HAP-1 (cell line): ENCODE results near the gene IL36B.

ENCODE experiments used
- DNase-seq, 2 experiments: peaks; one replicate each; pipeline ENCODE4 v3.0.0-alpha.2; 2016 to 2020; ENCODE audit warnings: low spot score in 2 of 2
- H3K27me3 ChIP-seq: fragments of 250-450 bp; sonication (Bioruptor Pico); 2 replicates; pipeline ENCODE4 v1.5.1; 2020; ENCODE audit warnings: low read depth, mild to moderate bottlenecking, moderate library complexity
- H3K36me3 ChIP-seq: fragments of 250-450 bp; sonication (Bioruptor Pico); replicated peaks from 2 replicates; pipeline ENCODE4 v1.5.1; 2020; ENCODE audit warnings: mild to moderate bottlenecking
- H3K4me1 ChIP-seq: fragments of 250-450 bp; sonication (Bioruptor Pico); 2 replicates; pipeline ENCODE4 v1.5.1; 2020; ENCODE audit warnings: mild to moderate bottlenecking
- H3K4me3 ChIP-seq: fragments of 250-450 bp; sonication (Bioruptor Pico); 2 replicates; pipeline ENCODE4 v1.5.1; 2020; ENCODE audit warnings: mild to moderate bottlenecking, moderate library complexity
- H3K9me3 ChIP-seq: fragments of 250-450 bp; sonication (Bioruptor Pico); 2 replicates; pipeline ENCODE4 v1.5.1; 2020; ENCODE audit warnings: mild to moderate bottlenecking, moderate library complexity
- in situ Hi-C: fragments of 300-500 bp; cut with MboI; formaldehyde crosslinking; loops from 3 replicates; pipeline ENCODE4 v1.14.3; 2020; ENCODE audit warnings: low sequenced_read_pairs, inconsistent platforms, mixed read lengths

Gene IL36B

DNA sequence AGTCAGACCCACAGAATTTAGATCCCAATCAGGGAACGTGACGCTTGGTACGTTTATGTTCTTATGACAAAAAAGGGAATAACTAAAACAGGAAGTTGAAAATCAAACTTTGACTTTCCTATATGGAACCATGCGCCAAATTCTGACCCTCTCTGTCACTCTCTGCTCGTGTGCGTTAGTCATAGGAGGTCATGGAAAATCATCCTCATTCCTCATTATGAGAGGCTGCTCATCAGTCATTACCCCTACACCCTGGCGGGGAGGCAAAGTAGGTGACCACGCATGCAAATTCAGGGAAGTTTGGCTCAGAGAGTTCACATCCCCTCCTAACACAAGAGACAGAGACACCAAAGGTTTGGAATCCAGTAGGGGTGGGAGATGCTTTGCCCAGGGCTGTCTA lies 30.6 kb upstream of the IL36B start:
- H3K27me3 ChIP-seq = no peaks in the 10 kb centered on the region
- no peak for DNase-seq
- H3K36me3 ChIP-seq = no peaks in the 10 kb centered on the region
- in situ Hi-C loops = no loop called here
- no peak overlapping the region for H3K4me3 ChIP-seq
- no peaks in the 10 kb centered on the region for H3K4me1 ChIP-seq
- H3K9me3 ChIP-seq = no peaks in the 10 kb centered on the region

DNA sequence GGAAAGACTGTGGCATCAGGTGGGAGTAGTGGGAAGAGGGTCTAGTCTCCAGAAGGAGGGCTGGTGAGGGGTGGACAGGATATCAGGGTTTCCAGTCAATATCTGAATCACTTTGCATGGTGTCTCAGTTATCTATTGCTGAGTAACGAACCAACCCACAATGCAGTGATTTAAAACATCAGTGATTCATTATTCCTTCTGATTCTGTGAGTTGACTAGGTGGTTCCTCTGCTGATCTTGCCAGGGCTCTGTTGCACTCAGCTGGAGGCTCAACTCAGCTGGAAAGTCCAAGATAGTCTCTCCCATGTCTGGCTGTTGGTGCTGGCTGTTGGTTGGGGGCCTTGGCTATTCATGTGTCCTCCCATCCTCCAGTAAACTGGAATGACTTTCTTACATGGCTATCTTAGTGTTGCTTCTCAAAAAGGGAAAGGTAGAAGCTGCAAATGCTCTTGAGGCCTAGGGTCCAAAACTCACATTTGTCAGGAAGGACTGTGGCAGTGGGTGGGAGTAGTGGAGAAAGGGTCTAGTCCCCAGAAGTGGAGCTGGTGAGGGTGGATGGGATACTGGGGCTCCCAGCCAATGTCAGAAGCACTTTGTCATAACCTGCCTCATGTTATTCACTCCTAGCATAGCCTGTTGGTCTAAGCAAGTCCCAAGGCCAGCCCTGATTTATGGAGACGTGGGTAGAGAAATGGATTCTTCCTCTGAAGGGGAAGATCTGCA lies 29.0 kb upstream of the IL36B start:
- DNase-seq = no peak
- no peaks in the 10 kb centered on the region for H3K27me3 ChIP-seq
- in situ Hi-C loops = no loop called here
- no peaks in the 10 kb centered on the region for H3K9me3 ChIP-seq
- H3K4me1 ChIP-seq = no peaks in the 10 kb centered on the region
- H3K36me3 ChIP-seq = no peaks in the 10 kb centered on the region
- H3K4me3 ChIP-seq = no peak overlapping the region

DNA sequence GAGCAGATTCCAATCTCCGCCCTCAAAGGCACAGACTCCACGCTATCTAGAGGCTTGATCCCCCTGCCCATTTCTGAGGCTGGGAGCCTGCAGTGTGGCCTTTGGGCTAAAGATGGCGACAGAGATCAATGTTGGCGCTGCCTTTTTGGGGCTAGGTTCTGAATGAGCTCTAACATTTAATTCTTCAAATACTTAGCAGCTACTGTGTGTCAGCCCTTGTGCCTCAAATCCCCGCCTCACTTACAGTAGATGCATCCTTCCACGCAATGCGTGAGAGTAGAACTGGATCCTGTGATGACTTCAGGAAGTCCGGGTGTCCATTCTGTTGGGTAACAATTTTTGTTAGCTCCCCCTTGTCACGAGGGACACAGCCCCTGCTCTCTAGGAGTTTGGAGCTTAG lies 27.5 kb upstream of the IL36B start:
- H3K36me3 ChIP-seq = no peaks in the 10 kb centered on the region
- DNase-seq = peak; percentile 11 to 65
- no peaks in the 10 kb centered on the region for H3K4me1 ChIP-seq
- no peak overlapping the region for H3K4me3 ChIP-seq
- H3K27me3 ChIP-seq = no peaks in the 10 kb centered on the region
- H3K9me3 ChIP-seq = no peaks in the 10 kb centered on the region
- in situ Hi-C loops = no loop called here

DNA sequence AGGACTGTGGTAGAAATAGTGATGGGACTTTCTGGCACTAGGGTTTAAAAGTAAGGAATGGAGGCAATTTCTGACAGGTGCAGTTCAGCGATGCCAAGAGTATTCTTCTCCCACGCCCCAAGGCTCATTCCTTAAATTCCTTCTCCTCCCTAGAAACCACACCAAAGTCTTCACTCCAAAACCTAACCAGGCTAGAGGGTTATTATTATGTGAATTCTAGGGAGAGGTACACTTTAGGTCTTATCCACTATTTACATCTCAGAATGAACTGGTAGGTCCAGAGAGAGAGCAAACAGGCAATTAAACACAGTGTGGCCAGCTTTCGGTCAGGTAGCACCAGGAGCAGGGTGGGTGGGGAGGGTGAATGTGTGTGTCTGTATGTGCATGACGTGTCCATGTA lies 26.5 kb upstream of the IL36B start:
- peak in 1 of 2 experiments; percentile 15 for DNase-seq
- Histone ChIP-seq H3K36me3 (no peaks in the 10 kb centered on the region), H3K4me3 (no peak overlapping the region), H3K9me3 (no peaks in the 10 kb centered on the region), H3K27me3 (no peaks in the 10 kb centered on the region), H3K4me1 (no peaks in the 10 kb centered on the region)
- in situ Hi-C loops = no loop called here

DNA sequence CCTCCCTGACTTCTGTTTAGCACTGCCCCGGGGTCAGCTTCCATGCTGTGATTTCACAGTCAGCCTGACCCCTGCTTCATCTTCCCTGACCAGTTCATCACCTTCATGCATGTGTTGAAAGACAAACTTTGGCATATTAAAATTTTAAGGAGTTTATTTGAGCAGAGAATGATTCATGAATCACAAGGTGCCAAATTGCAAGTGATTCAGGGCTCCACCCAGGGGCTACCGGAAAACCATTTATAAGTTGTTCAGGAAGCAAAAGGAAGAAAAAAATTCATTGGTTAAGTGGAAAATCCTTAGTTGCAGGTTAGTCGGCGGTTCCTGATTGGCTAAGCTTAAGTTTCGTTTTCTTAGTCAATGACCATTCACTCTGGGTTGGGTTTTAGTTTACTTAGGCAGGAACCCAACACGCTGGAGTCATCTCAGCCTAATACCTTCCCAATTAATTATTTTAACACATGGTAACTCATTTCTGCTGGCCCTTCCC lies 25.7 kb upstream of the IL36B start:
- Histone ChIP-seq H3K36me3 (no peaks in the 10 kb centered on the region), H3K4me1 (no peaks in the 10 kb centered on the region), H3K27me3 (no peaks in the 10 kb centered on the region), H3K4me3 (no peak overlapping the region), H3K9me3 (no peaks in the 10 kb centered on the region)
- no peak for DNase-seq
- in situ Hi-C loops = no loop called here

DNA sequence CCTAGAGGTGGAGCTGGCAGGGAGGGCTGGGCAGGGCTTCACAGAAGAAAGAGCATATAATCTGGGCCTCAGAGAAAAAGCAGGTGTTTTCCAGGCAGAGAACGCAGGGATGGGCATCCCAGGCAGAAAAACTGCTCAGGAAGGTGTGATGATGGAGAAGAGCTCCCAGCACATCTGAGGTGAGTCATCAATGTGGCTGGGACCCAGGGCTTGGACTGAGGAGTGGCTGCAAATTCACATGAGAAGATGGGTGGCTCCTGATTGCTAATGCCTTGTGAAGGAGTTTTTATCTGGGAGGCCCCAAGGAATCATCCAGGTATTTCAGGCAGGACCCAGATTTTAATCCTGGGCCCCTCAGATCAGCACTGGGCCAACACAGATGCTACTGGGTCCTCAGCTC lies 25.3 kb upstream of the IL36B start:
- H3K4me1 ChIP-seq = no peaks in the 10 kb centered on the region
- no peak for DNase-seq
- H3K36me3 ChIP-seq = no peaks in the 10 kb centered on the region
- in situ Hi-C loops = no loop called here
- no peaks in the 10 kb centered on the region for H3K9me3 ChIP-seq
- no peak overlapping the region for H3K4me3 ChIP-seq
- H3K27me3 ChIP-seq = no peaks in the 10 kb centered on the region

DNA sequence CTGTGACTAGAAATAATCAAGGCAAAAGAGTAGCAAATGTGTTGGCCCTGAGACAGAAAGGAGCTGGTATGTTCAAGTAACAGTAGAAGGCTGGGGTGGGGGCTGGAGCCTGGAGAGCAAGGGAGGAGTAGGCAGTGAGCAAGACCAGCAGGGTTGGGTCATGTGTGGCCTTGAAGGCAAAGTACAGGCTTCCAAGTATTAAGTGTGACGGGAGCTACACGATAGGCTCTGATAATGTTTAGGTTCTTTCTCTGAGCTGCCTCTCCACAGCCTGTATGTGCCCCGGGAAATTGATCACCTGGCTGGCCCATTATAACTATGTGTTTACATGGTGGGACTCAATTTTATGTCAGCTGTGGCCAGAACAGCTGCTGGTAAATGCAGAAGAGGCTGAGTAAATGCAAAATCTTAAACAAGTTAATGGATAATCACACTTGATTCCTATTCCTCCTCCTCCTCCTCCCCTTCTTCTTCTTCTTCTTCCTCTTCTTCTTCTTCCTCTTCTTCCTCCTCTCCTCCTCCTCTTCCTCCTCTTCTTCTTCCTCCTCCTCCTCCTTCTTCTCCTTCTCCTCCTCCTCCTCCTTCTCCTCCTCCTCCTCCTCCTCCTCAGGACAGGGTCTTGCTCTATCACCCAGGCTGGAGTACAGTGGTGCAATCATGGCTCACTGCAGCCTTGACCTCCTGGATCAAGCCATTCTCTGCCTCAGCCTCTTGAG lies 24.4 kb upstream of the IL36B start:
- Histone ChIP-seq H3K27me3 (no peaks in the 10 kb centered on the region), H3K9me3 (no peaks in the 10 kb centered on the region), H3K4me3 (no peak overlapping the region), H3K4me1 (no peaks in the 10 kb centered on the region), H3K36me3 (no peaks in the 10 kb centered on the region)
- in situ Hi-C loops = no loop called here
- no peak for DNase-seq

DNA sequence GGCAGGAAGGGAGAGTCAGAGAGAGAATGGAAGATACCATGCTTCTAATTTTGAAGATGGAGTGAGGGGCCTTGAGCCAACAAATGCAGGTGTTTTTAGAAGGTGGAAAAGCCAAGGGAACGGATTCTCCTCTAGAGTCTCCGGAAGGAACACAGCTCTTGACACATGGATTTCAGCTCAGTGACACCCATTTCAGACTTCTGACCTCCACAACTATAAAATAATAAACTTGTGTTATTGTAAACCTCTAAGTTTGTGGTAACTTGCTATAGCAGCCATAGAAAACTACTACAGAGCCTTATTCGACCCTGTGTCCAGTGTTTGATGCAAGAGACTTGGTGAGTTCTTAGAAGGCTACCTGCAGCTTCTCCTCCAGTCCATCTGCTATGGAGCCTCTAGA lies 22.9 kb upstream of the IL36B start:
- no peak for DNase-seq
- Histone ChIP-seq H3K4me3 (no peak overlapping the region), H3K9me3 (no peaks in the 10 kb centered on the region), H3K4me1 (no peaks in the 10 kb centered on the region), H3K36me3 (no peaks in the 10 kb centered on the region), H3K27me3 (no peaks in the 10 kb centered on the region)
- in situ Hi-C loops = no loop called here

DNA sequence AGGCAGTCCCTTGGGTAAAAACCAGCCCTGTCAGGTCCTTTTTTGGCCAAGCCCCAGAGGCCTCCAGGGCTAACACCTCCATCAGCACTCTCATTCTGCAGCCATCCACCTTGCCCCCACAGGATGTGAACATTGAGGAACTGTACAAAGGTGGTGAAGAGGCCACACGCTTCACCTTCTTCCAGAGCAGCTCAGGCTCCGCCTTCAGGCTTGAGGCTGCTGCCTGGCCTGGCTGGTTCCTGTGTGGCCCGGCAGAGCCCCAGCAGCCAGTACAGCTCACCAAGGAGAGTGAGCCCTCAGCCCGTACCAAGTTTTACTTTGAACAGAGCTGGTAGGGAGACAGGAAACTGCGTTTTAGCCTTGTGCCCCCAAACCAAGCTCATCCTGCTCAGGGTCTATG lies 22.4 kb upstream of the IL36B start:
- in situ Hi-C loops = no loop called here
- Histone ChIP-seq H3K4me1 (no peaks in the 10 kb centered on the region), H3K4me3 (no peak overlapping the region), H3K36me3 (no peaks in the 10 kb centered on the region), H3K9me3 (no peaks in the 10 kb centered on the region), H3K27me3 (no peaks in the 10 kb centered on the region)
- DNase-seq = no peak

DNA sequence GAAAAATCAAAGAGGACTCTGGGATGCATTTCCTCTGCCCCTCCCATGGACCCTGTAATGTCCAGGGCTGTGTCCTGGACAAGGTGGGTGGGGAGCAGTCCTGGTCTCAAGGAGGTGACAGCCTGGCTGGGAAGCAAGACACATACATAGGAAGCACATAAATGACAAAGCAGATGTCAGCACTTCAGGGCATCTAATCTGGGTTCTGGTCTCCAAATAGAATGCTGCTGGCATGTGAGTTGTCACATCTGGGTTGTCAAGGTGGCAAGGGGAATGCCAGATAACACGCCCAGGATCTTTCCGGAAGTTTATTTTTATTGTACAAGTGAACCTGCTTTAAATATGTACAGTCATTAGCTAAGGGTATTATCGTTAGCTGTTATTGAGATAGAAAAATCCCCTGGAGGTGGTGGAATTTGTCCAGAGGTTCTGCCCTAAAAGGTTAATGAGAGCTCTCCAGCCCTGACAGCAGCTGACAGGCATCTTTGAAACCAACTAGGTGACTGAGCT lies 20.7 kb upstream of the IL36B start:
- DNase-seq = no peak
- no peaks in the 10 kb centered on the region for H3K9me3 ChIP-seq
- in situ Hi-C loops = no loop called here
- no peaks in the 10 kb centered on the region for H3K27me3 ChIP-seq
- no peaks in the 10 kb centered on the region for H3K4me1 ChIP-seq
- no peaks in the 10 kb centered on the region for H3K36me3 ChIP-seq
- no peak overlapping the region for H3K4me3 ChIP-seq

DNA sequence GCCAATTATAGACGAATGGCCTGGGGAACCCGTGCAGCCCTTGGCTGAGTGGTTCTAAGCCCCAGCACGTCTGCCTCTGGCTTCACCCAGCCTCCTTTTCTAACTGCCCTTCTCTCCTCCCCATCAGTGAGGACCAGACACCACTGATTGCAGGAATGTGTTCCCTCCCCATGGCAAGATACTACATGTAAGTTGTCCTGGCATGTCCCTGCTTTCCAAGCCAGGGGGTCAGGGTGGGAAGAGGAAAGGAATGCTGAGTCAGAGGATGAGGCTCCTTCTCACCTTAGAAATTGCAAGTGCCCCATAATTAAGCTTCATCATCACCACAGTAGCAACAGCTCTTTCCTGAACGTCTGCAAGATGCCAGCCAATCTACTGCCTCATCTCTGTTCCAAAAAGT lies 19.9 kb upstream of the IL36B start:
- Histone ChIP-seq H3K4me1 (no peaks in the 10 kb centered on the region), H3K36me3 (no peaks in the 10 kb centered on the region), H3K9me3 (no peaks in the 10 kb centered on the region), H3K4me3 (no peak overlapping the region), H3K27me3 (no peaks in the 10 kb centered on the region)
- in situ Hi-C loops = no loop called here
- DNase-seq = no peak

DNA sequence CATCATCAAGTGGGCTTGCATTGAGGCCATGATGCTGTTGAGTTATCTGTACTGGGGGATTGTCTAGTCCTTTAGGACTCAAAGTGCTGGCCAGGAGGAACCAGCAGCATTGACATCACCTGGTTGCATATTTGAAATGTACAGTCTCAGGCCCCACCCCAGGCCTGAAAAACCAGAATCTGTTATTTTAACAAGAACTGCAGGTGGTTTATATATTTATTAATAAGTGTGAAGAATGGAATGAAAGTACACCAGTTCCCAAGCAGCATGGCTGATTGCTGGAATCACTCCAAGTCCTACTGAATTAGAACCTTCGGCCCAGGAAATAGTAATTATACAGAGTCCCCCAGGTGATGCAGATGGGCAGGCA lies 17.9 kb upstream of the IL36B start:
- no peaks in the 10 kb centered on the region for H3K27me3 ChIP-seq
- DNase-seq = no peak
- no peaks in the 10 kb centered on the region for H3K36me3 ChIP-seq
- no peaks in the 10 kb centered on the region for H3K4me1 ChIP-seq
- in situ Hi-C loops = no loop called here
- H3K4me3 ChIP-seq = no peak overlapping the region
- no peaks in the 10 kb centered on the region for H3K9me3 ChIP-seq

DNA sequence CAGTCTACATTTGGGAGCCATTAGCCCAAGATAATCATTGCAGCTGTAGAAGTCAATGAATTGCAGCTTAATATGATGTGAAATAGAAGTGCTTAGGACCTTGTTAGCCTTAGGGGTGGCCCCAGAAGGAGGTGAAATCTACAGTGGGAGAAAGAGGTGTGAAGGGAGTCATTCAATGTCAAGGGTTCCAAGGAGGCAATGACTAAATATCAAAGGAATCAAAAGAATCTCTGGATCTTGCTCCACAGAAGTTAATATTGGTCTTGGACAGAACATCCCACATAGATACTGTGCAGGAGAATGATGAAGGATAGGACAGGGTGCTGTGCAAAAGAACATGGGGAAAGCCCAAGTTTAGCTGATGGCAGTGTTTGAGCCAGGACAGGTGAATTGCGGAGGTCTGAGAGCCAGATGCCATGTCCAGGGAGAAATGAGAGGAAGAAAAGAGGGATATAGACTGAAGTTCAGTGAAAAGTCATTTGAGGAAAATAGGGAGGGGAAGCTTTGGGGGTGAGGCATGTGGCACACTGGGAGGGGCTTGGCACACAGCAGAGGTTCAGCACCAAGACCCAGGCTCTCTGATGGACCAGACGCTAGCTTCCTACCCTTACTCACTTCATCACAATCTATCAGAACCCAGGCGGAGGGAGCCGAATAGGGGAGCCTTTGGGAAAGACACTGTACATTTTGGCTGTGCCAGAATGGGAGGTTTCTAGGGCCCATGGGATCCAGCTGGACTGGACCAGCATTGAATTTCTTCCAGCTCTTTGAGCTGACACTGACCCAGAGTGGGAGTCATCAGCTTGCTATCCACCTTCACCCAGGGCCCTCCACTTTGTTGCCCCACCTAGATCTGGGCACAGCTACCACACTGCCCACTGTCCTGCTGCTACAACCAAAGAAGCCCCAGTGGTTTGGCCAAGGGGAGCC lies 17.3 kb upstream of the IL36B start:
- no peaks in the 10 kb centered on the region for H3K27me3 ChIP-seq
- H3K4me1 ChIP-seq = no peaks in the 10 kb centered on the region
- H3K9me3 ChIP-seq = no peaks in the 10 kb centered on the region
- DNase-seq = no peak
- H3K4me3 ChIP-seq = no peak overlapping the region
- in situ Hi-C loops = no loop called here
- no peaks in the 10 kb centered on the region for H3K36me3 ChIP-seq
